C4-2B (cell line): ENCODE results near the gene ZFYVE26.

Experiments
- ZFX ChIP-seq: fragments of 450-650 bp; IDR thresholded peaks from 2 replicates; pipeline ENCODE4 v1.6.1; 2017
- TF ChIP-seq, protein P1 (sequence below): fragments of 450-650 bp; conservative IDR thresholded peaks from 2 replicates; pipeline ENCODE4 v1.5.1; 2017; ENCODE audit warnings: mild to moderate bottlenecking

- TF ChIP-seq, protein P1, sequence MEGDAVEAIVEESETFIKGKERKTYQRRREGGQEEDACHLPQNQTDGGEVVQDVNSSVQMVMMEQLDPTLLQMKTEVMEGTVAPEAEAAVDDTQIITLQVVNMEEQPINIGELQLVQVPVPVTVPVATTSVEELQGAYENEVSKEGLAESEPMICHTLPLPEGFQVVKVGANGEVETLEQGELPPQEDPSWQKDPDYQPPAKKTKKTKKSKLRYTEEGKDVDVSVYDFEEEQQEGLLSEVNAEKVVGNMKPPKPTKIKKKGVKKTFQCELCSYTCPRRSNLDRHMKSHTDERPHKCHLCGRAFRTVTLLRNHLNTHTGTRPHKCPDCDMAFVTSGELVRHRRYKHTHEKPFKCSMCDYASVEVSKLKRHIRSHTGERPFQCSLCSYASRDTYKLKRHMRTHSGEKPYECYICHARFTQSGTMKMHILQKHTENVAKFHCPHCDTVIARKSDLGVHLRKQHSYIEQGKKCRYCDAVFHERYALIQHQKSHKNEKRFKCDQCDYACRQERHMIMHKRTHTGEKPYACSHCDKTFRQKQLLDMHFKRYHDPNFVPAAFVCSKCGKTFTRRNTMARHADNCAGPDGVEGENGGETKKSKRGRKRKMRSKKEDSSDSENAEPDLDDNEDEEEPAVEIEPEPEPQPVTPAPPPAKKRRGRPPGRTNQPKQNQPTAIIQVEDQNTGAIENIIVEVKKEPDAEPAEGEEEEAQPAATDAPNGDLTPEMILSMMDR = no peak
- no peak for TF ChIP-seq ZFX
Observed at GRCh38 chr14:67763158-67763822, 53.1 kb downstream of the ZFYVE26 start.
